ENCODE measurements around the gene NEDD4.
"Not testable (repeated sequence)": the region's sequence is repeated elsewhere in the genome, so short reads cannot be mapped to it uniquely, and the experiment has no call there.

The NEDD4 gene

DNA sequence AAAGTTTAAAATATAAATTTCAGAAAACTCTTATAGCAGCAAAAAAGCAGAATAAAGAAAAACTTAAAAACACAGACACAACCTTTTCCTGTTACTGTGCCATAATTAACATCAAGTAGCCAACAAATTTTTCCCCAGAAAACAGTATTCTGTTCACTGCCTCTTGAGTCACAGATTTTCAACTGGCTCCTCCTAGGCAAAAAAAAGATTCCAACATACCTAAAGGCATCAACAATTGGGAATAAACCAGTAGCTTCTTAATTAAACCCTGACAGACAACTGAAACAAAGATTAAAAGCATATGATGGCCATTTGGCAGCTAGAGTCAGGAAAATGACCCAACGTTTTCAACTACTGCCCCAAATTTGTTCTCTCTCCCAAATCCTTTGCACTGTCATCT is 10.9 kb upstream of the NEDD4 start:
- DNase-seq, result not testable (repeated sequence)

DNA sequence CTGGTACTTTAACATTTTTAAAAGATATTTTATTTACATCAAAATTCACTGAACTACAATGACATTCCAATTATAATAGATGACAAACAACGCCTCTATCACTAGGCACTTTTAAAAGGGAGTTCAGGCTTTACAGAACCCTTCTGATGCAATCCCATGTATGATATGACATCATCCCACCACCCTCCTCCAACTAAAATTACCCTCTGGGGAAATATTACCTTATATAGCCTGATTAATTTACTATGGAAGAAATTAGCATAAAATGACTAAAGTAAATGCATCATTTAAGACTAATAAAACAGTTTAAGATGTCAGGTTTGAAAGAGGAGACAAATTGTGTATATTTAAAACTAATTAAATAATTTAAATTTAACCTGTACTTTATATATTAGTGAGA is 10.4 kb upstream of the NEDD4 start:
- DNase-seq, result not testable (repeated sequence)

DNA sequence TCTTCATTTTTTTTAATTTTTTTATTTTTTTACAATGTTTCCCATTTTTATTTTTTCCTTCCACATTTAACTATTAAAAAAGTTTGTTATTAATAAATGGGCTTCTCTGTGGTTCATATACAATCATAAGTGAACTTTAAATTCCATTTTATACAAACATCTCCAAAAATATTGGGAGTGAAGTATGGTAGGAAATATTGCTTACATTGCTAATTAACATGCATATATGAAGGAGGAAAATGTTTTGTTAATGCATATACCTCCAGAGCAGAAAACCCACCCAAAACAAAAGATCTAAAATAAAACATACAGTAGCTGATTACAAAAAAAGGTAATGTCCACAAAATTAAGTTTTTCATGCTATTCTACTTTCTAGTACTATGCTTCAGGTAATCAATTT is 9.9 kb upstream of the NEDD4 start:
- not testable (repeated sequence) for DNase-seq

DNA sequence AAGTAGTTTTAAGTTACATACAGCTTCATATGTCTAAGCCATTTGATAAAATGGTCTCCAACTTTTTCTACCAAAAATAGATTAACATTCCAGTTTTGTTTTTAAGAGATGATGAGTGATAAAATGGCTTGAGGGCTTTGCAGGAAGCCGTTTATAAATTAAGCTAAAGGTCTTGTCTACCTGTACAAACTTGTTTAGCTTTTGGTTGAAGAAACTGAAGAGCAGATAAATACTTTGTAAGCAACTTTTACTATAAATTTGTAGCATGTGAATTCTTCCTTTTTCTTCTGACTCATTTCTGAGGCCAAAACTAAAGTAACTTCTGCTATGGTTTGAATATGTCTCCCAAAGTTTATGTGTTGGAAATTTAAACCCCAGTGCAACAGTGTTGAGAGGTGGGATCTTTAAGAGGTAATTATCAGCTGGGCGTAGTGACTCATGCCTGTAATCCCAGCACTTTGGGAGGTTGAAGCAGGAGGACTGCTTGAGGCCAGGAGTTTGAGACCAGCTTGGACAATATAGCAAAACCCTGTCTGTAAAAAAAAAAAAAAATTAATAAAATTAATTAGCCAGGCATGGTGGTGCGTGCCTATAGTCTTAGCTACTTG is 8.2 kb upstream of the NEDD4 start:
- no peak for DNase-seq

GRCh38 chr15:55999658-56000057 is 6.2 kb upstream of the NEDD4 start:
- no peak for DNase-seq

DNA sequence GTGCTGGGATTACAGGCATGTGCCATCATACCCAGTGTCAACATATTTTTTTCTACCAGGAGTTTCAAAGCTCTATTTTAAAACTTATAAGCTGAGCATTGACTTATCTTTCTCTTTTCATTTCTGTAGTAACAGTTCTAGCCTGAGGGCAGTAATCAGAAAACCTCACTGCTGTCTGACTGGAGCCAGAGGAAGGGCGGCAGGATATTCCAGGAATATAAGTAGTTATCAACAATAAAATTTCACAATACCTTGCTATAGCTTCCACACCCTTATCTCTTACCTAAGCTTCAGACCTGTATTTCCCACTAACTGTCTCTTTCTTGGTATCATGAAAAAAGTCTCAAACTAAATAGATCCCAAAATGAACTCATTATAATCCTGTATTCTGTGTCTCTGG is 5.1 kb upstream of the NEDD4 start:
- DNase-seq, result no peak

- no peak for DNase-seq
Measured at GRCh38 chr15:55993804-55994560, 570 bp upstream of the NEDD4 start.

GRCh38 chr15:55992769-55993110 is 672 bp downstream of the NEDD4 start:
- DNase-seq, result no peak

GRCh38 chr15:55991802-55992768 is 1.3 kb downstream of the NEDD4 start:
- no peak for DNase-seq

- no peak for DNase-seq
Measured at GRCh38 chr15:55990998-55991397, 2.4 kb downstream of the NEDD4 start.

DNA sequence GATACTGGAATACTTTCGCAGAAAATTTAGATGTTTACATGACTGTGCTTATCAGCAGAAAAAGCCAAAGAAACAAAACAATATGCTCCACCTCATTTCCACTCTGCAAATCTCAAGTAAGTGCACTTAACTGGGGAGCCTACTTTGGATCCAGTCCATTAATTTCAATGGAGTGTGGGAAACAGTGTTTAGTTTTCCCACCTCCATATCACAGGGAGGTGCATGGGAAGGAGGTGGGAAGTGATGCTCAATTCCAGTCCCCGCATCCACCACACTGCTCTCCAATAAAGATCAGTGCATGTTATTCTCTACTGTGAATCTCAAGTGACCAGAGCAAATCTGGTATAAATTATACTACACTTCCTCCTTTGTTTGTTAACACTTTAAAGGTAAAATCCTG is 2.9 kb downstream of the NEDD4 start:
- DNase-seq, result no peak

DNA sequence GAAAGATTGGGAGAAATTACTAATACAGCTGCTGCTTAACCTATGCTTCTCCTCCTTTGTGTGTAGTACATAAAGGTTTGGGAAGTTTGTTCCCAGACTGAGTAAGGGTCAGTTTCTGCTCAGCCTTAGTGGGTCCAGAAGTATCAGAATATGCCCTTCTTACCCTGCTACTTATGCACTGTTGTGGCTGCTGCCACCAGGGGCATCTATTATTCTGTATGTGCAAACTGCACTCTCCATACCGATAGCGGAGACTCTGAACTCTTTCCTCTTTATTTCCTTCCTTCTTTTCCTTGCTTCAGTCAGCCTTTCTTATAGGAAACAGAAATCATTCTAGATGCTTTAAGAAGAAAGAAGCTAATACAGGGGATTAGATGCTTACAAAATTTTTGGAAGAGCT is 4.0 kb downstream of the NEDD4 start:
- no peak for DNase-seq

- no peak for DNase-seq
Measured at GRCh38 chr15:55981582-55982249, 11.7 kb downstream of the NEDD4 start.

DNA sequence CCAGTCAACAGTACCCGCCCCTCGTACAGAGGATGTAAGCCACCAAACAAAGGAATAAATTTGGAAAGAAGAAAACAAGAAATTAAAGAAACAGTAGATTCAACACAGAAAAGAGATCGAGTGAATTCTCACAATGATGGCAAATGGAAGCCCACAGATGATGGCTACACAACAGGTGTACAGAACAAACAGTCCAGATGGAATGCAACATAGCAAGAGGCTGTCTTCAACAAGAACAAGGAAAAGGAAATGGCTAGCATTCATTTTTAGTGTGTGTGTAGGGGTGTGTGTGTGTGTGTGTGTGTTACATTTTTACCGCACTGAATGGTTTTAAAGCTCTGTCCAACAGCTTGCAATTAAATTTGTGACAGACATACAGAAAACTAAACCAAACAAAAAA is 12.9 kb downstream of the NEDD4 start:
- DNase-seq, result no peak

GRCh38 chr15:55977231-55977630 is 16.2 kb downstream of the NEDD4 start:
- DNase-seq, result no peak

DNA sequence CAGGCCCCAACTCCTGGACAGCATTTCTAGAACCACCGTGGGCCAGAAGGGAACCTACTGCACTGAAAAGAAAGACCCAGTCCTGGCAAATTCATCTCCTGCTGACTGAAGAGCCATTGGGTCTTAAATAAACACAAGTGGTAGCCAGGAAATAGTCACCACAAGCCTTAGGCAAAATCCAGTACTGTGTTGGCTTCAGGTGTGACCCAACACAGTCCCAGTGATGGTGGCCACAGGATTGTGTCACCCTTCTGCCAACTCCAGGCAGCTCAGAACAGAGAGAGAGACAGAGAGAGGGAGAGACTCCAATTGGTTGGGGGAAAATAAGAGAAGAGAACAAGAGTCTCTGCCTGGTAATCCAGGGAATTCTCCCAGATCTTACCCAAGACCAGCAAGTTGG is 23.1 kb downstream of the NEDD4 start:
- DNase-seq, result no peak

DNA sequence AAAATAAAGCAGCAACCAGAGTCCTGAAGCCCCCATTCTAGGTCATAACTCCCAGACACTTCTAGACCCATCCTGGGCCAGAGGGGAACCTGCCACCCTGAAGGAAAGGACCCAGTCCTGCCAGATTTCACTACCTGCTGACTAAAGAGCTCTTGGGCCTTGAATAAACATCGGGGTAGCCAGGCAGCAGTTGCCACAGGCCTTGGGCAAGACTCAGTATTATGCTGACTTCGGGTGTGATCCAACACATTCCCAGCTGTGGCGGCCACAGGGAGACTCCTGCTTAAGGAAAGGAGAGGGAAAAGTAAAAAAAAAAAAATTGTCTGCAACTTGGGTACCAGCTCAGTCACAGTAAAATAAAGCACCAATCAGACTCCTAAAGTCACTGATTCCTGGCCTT is 23.8 kb downstream of the NEDD4 start:
- DNase-seq, result no peak

GRCh38 chr15:55968923-55969322 is 24.5 kb downstream of the NEDD4 start:
- DNase-seq, result no peak

DNA sequence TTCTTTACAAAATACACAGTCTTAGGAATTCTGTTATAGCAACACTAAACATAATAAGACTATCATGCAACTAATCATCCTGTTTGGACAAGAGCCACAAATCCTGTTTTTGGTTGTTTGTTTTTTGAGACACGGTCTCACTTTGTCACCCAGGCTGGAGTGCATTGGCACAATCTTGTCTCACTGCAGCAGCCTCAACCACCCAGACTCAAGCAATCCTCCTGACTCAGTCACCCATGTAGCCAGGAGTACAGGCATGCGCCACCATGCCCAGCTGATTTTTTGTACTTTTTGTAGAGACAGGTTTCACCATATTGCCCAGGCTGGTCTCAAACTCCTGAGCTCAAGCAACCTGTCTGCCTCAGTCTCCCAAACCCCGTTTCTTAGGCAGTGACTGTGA is 28.3 kb downstream of the NEDD4 start:
- no peak for DNase-seq

- DNase-seq, result no peak
Measured at GRCh38 chr15:55960946-55961345, 32.5 kb downstream of the NEDD4 start.

DNA sequence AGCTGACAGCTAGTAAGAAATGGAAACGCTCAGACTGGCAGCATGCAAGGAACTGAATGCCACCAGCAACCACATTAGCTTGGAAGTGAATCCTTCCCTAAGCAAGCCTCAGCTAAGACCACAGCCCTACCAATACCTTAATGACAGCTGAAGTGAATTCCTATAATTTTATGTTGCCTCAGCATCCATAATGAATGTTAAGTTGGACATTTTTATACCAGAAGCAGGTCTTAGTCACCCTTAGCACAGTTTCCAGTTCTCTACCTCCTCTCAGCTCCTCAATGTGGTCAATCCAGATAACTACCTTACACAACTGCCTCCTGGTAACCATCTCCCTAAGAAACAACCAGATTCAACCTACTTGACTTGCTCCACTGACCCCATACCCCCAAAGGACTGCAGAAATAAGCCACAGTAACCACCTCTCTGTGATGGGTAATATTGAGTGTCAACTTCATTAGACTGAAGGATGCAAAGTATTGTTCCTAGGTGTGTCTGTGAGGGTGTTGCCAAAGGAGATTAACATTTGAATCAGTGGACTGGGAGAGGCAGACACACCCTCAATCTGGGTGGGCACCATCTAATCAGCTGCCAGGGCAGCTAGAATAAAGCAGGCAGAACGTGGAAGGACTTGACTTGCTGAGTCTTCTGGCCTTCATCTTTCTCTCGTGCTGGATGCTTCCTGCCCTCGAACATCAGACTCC is 33.5 kb downstream of the NEDD4 start:
- DNase-seq, result no peak

- DNase-seq, result no peak
Measured at GRCh38 chr15:55958349-55958748, 35.1 kb downstream of the NEDD4 start.

Data from T1000 (cell line).